Esophagus squamous epithelium (tissue), 5 donors: ENCODE measurements around the gene TMOD2. TPM values are rescaled to one million over a fixed set of nuclear protein-coding genes. Genes with fewer than 3 reads are reported as not detected.
"Not testable (repeated sequence)": the region's sequence is repeated elsewhere in the genome, so short reads cannot be mapped to it uniquely, and the experiment has no call there.

Experiments used
- DNase-seq: peaks from one replicate; lab custom pipeline; 2025; lab: John Stamatoyannopoulos, UW
- H3K27ac ChIP-seq, 4 donors: fragments of 200-600 bp; sonication (generic); one replicate each; pipeline ENCODE4 v1.5.1; 2016 to 2019; ENCODE audit warnings: mild to moderate bottlenecking in 1 of 4
- H3K27me3 ChIP-seq, 4 donors: fragments of 200-600 bp; sonication (generic); 1 replicate in 3 of 4; 2 replicates in 1 of 4; pipeline versions ENCODE4 v1.5.1 to v1.6.0; 2017 to 2021; ENCODE audit warnings: antibody characterized with exemption in 1 of 4
- H3K36me3 ChIP-seq, 3 donors: fragments of 200-600 bp; sonication (generic); one replicate each; pipeline ENCODE4 v1.5.1; 2016 to 2019
- H3K4me1 ChIP-seq, 3 donors: fragments of 200-600 bp; sonication (generic); one replicate each; pipeline ENCODE4 v1.5.1; 2017 to 2019
- H3K4me3 ChIP-seq, 4 donors: fragments of 200-600 bp; sonication (generic); 1 replicate in 3 of 4; 2 replicates in 1 of 4; pipeline ENCODE4 v1.5.1; 2016 to 2019; ENCODE audit warnings: mild to moderate bottlenecking in 2 of 4, moderate library complexity in 1 of 4
- H3K9me3 ChIP-seq, 3 donors: fragments of 200-600 bp; sonication (generic); one replicate each; pipeline ENCODE4 v1.5.1; 2016 to 2019
- POLR2A ChIP-seq, 4 donors: fragments of 450-650 bp; IDR thresholded peaks; one replicate each; pipeline ENCODE4 v1.6.1; 2017; ENCODE audit warnings: antibody characterized with exemption in 4 of 4, mild to moderate bottlenecking in 4 of 4, moderate library complexity in 3 of 4
- WGBS, 2 donors: methylation state at CpG; one replicate each; pipeline ENCODE4 v1.1.5; 2018; 5-methylcytosine and 5-hydroxymethylcytosine counted together
- intact Hi-C: fragments of 100-400 bp; cut with DNase I; formaldehyde crosslinking; loops from one replicate; pipeline ENCODE4 v1.15.0; 2022
- total RNA-seq, 4 donors: library from RNA; depleted of rRNA; stranded (reverse); fragments of >200 nt; gene quantifications; one replicate each; pipeline ENCODE4 v1.1.0, GENCODE V29; 2016
- TF ChIP-seq, protein P1 (sequence below), 6 experiments: fragments of 450-650 bp in 4 of 6; fragments of 200-600 bp in 2 of 6; sonication (generic) in 2 of 6; IDR thresholded peaks; one replicate each; pipeline ENCODE4 v1.5.1; 2016 to 2019; ENCODE audit warnings: antibody characterized with exemption in 6 of 6, mild to moderate bottlenecking in 4 of 6, moderate library complexity in 4 of 6
- donor health status: DM: yes; HTN: yes; CAD: no.

TMOD2 gene
- total RNA-seq, 4 donors from 2014 or later = 3.4 to 9.0 (median 4.8) TPM

DNA sequence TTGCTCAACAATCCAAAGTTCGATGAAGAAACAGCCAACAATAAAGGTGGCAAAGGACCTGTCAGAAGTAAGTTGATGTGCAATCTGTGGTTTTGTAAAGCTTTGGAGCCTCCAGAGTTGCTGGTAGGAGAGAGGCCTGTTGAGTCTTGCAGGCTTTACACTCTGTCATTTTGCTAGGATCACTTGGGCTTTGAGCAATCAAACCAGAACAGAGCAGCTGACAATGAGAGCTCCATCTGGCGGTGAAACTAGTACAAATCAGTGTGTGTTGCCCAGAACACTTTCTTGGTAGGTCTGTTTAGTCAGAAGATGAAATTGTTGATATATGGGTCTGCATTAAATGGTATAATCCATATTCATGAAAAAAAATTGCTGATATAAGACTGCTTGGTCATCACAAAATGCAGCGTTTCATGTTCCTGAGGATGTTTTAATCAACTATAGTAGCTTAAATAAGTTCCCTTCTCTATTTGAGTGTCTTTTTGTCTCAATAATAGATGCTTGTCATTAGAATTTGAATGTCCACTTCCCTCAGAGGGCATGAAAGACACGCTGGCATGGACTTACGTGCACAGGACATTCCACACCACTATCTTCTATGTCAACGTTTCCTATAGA, 25.7 kb downstream of the TMOD2 start:
- DNase-seq = no peak
- no peaks in the 10 kb centered on the region for H3K9me3 ChIP-seq
- H3K4me3 ChIP-seq = no peak overlapping the region
- H3K36me3 ChIP-seq = peaks cover 0 to 40% (median 5%) of the 10 kb centered on the region in 3 donors
- H3K27me3 ChIP-seq = no peaks in the 10 kb centered on the region
- intact Hi-C loops = no loop called here
- TF ChIP-seq, protein P1, sequence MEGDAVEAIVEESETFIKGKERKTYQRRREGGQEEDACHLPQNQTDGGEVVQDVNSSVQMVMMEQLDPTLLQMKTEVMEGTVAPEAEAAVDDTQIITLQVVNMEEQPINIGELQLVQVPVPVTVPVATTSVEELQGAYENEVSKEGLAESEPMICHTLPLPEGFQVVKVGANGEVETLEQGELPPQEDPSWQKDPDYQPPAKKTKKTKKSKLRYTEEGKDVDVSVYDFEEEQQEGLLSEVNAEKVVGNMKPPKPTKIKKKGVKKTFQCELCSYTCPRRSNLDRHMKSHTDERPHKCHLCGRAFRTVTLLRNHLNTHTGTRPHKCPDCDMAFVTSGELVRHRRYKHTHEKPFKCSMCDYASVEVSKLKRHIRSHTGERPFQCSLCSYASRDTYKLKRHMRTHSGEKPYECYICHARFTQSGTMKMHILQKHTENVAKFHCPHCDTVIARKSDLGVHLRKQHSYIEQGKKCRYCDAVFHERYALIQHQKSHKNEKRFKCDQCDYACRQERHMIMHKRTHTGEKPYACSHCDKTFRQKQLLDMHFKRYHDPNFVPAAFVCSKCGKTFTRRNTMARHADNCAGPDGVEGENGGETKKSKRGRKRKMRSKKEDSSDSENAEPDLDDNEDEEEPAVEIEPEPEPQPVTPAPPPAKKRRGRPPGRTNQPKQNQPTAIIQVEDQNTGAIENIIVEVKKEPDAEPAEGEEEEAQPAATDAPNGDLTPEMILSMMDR (IDR thresholded peaks at IDR 0.05) = peak; percentile 30 to 83 (median 79)
- TF ChIP-seq POLR2A (IDR thresholded peaks at IDR 0.05) = no peak
- 36 to 50% methylated on average over 6 of the region's 6 CpGs for WGBS, 2 donors
- peaks cover 0 to 26% (median 5%) of the 10 kb centered on the region in 3 donors for H3K4me1 ChIP-seq
- peak overlapping the region in 2 of 4 donors; percentile 42 to 49 for H3K27ac ChIP-seq

DNA sequence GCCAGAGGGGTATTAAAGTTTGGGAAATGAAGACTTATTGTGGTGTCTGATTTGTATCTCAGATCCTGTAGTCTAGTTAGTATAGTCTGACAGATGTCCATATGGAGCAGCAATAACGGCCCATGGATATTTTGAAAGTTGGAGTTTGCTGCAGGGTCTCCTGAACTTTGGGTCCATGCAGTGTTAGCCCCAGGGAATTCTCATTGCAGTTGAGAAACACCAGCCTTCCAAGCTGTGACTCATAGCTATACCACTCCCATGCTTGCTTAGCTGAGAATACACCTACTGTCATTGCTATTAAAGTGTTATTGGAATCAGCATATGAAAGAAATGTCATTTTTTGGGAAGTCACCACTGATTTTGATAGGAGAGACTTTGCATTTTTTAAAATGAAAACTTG, 29.2 kb downstream of the TMOD2 start:
- H3K4me3 ChIP-seq = no peak overlapping the region
- intact Hi-C loops = no loop called here
- no peaks in the 10 kb centered on the region for H3K27me3 ChIP-seq
- no peak for DNase-seq
- no peak overlapping the region for H3K27ac ChIP-seq
- WGBS, 2 donors = 63 to 67% methylated on average over 1 of the region's 1 CpG
- no peaks in the 10 kb centered on the region for H3K9me3 ChIP-seq
- H3K36me3 ChIP-seq = peaks cover 0 to 36% (median 0%) of the 10 kb centered on the region in 3 donors
- no peak for TF ChIP-seq POLR2A (IDR thresholded peaks at IDR 0.05)
- TF ChIP-seq, protein P1 (IDR thresholded peaks at IDR 0.05) = no peak
- H3K4me1 ChIP-seq = peaks cover 0 to 48% (median 5%) of the 10 kb centered on the region in 3 donors

DNA sequence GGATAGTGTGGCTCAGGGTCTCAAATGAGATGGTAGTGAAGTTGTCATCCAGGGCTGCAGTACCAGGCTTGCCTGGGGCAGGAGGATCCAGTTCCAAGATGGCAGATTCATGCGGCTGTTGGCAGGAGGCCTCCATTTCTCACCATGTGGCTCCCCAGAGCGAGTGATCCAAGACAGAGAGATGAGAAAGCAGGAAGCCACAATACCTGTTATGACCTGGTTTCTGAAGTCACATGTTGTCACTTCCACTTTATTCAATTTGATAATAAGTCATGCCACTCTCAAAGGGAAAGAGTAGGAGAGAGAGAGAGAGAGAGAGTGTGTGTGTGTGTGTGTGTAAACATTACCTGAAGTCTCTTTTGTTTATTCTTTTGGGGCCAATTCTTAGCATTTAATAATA, 30.1 kb downstream of the TMOD2 start:
- no peak for DNase-seq
- Histone ChIP-seq H3K27ac (no peak overlapping the region), H3K27me3 (no peaks in the 10 kb centered on the region), H3K4me1 (peaks cover 0 to 42% (median 3%) of the 10 kb centered on the region in 3 donors), H3K36me3 (peaks cover 0 to 45% (median 0%) of the 10 kb centered on the region in 3 donors), H3K4me3 (no peak overlapping the region), H3K9me3 (no peaks in the 10 kb centered on the region)
- WGBS, 2 donors = 48 to 55% methylated on average over 2 of the region's 2 CpGs
- intact Hi-C loops = no loop called here
- TF ChIP-seq POLR2A (IDR thresholded peaks at IDR 0.05) = no peak
- TF ChIP-seq, protein P1 (IDR thresholded peaks at IDR 0.05) = no peak

DNA sequence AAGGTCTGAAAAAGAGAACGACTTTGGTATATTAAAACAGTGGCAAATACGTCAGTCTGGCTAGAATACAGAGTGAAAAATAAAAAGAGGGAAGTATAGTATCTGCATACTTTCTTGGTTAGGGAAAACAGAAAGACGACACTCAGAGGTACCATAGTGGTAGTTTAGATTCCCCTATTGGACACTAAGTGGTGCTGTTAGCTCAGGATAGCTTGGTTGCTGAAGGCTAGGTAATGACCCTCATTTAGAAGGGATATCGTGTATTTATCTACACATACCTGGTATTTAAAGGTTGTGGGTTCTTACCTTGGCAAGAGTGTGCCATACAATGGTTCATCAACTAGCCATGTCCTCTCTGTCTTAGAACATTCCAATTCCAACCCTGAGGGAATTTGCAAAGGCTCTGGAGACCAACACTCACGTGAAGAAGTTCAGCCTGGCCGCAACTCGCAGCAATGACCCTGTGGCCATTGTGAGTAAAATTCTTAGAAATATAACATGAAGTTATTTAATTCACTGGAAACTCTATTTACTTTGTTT, 31.0 kb downstream of the TMOD2 start:
- no peak overlapping the region for H3K27ac ChIP-seq
- H3K4me1 ChIP-seq = peaks cover 0 to 36% (median 0%) of the 10 kb centered on the region in 3 donors
- DNase-seq = no peak
- H3K9me3 ChIP-seq = no peaks in the 10 kb centered on the region
- H3K4me3 ChIP-seq = no peak overlapping the region
- 86 to 88% methylated on average over 7 of the region's 7 CpGs for WGBS, 2 donors
- no peak for TF ChIP-seq POLR2A (IDR thresholded peaks at IDR 0.05)
- TF ChIP-seq, protein P1 (IDR thresholded peaks at IDR 0.05) = peak in 2 of 6 experiments; percentile 15 to 54
- H3K36me3 ChIP-seq = peaks cover 0 to 54% (median 0%) of the 10 kb centered on the region in 3 donors
- intact Hi-C loops = no loop called here
- no peaks in the 10 kb centered on the region for H3K27me3 ChIP-seq

DNA sequence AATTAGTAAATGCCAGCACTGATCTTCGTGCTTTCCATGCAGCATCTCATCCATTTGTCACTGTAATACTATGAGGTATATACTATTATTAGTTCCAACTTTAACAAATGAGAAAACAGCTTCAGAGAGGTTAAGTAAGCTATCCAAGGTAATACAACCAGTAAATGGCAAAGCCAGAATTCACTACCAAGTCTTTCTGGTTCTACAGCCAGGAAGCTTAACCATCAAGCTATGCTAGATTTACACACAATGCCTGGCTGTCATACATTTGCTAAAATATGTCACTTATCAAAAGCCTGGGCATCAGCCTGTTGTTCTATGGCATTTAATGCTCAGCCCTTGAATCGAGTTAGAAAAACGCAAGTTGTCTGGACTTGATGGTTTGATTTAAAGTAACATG, 32.6 kb downstream of the TMOD2 start:
- Histone ChIP-seq H3K36me3 (peaks cover 0 to 58% (median 0%) of the 10 kb centered on the region in 3 donors), H3K27me3 (no peaks in the 10 kb centered on the region), H3K9me3 (no peaks in the 10 kb centered on the region), H3K4me3 (no peak overlapping the region), H3K4me1 (peaks cover 0 to 36% (median 0%) of the 10 kb centered on the region in 3 donors), H3K27ac (peak overlapping the region in 2 of 4 donors; percentile 20 to 29)
- TF ChIP-seq POLR2A (IDR thresholded peaks at IDR 0.05) = no peak
- TF ChIP-seq, protein P1 (IDR thresholded peaks at IDR 0.05) = no peak
- 43 to 69% methylated on average over 3 of the region's 3 CpGs for WGBS, 2 donors
- no peak for DNase-seq
- intact Hi-C loops = no loop called here

DNA sequence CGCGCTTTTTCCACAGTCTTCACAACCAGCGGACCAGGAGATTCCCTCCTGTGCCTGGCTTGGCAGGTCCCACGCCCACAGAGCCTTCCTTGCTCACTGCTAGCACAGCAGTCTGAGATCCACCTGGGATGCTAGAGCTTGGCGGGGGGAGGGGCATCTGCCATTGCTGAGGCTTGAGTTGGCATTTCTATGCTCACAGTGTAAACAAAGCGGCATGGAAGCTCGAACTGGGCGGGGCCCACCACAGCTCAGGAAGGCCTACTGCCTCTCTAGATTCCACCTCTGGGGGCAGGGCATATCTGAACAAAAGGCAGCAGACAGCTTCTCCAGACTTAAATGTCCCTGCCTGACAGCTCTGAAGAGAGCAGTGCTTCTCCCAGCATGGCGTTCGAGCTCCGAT, 35.7 kb downstream of the TMOD2 start:
- H3K27ac ChIP-seq, H3K27me3 ChIP-seq, DNase-seq, H3K4me3 ChIP-seq, intact Hi-C loops, H3K9me3 ChIP-seq: not testable (repeated sequence)
- H3K4me1 ChIP-seq = peaks cover 0 to 22% (median 0%) of the 10 kb centered on the region in 3 donors
- 76% methylated on average over 4 of the region's 11 CpGs; no CpG with 5 or more reads in 1 of the 2 donors for WGBS, 2 donors
- H3K36me3 ChIP-seq = peaks cover 0 to 47% (median 0%) of the 10 kb centered on the region in 3 donors

DNA sequence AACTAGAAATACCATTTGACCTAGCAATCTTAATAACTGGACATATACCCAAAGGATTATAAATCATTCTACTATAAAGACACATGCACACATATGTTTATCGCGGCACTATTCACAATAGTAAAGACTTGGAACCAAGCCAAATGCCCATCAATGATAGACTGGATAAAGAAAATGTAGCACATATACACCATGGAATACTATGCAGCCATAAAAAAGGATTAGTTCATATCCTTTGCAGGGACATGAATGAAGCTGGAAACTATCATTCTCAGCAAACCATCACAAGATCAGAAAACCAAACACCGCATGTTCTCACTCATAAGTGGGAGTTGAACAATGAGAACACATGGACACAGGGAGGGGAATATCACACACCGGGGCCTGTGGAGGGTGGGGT, 41.1 kb downstream of the TMOD2 start:
- not testable (repeated sequence) for H3K36me3 ChIP-seq, H3K4me3 ChIP-seq, DNase-seq, H3K4me1 ChIP-seq, H3K9me3 ChIP-seq, H3K27me3 ChIP-seq, H3K27ac ChIP-seq
- intact Hi-C loops = loop anchor here (10.0 kb wide), 1 partner anchor 102 kb away; no protein-coding TSS in a partner anchor
- 91 to 93% methylated on average over 4 of the region's 4 CpGs for WGBS, 2 donors
